KMS-11 (cell line): Measurements from ENCODE around the gene SASH1.
"Not testable (repeated sequence)": the region's sequence is repeated elsewhere in the genome, so short reads cannot be mapped to it uniquely, and the experiment has no call there.

ENCODE experiments used
- H2AFZ ChIP-seq: fragments of 200-600 bp; sonication (generic); 2 replicates; pipeline ENCODE4 v1.6.1; 2016; ENCODE audit warnings: antibody characterized with exemption, mixed run types, low read depth
- H3K27ac ChIP-seq: fragments of 200-600 bp; sonication (generic); 2 replicates; pipeline ENCODE4 v1.6.1; 2016; ENCODE audit warnings: mild to moderate bottlenecking, mixed run types
- H3K27me3 ChIP-seq: fragments of 200-600 bp; sonication (generic); 2 replicates; pipeline ENCODE4 v1.6.1; 2017; ENCODE audit warnings: mild to moderate bottlenecking, low read depth, mixed run types, moderate library complexity; ENCODE audit not compliant: insufficient read depth
- H3K36me3 ChIP-seq: fragments of 200-600 bp; sonication (generic); 2 replicates; pipeline ENCODE4 v1.6.1; 2017; ENCODE audit warnings: mild to moderate bottlenecking, mixed run types; ENCODE audit not compliant: insufficient read depth
- H3K4me1 ChIP-seq: fragments of 200-600 bp; sonication (generic); 2 replicates; pipeline ENCODE4 v1.6.1; 2016; ENCODE audit warnings: mild to moderate bottlenecking, low read depth, mixed run types; ENCODE audit not compliant: poor library complexity, severe bottlenecking
- H3K4me2 ChIP-seq: fragments of 200-600 bp; sonication (generic); 2 replicates; pipeline ENCODE4 v1.7.0; 2016; ENCODE audit warnings: mild to moderate bottlenecking, mixed run types
- H3K4me3 ChIP-seq: fragments of 200-600 bp; sonication (generic); IDR thresholded peaks from 2 replicates; pipeline ENCODE4 v1.6.1; 2017; ENCODE audit warnings: low read depth, low read length, mixed read lengths; ENCODE audit not compliant: insufficient read depth
- H3K79me2 ChIP-seq: fragments of 200-600 bp; sonication (generic); 2 replicates; pipeline ENCODE4 v1.6.1; 2016; ENCODE audit warnings: low read depth, mixed run types; ENCODE audit not compliant: insufficient read depth
- H3K9ac ChIP-seq: fragments of 200-600 bp; sonication (generic); 2 replicates; pipeline ENCODE4 v1.6.1; 2016; ENCODE audit warnings: mild to moderate bottlenecking, mixed run types
- H4K20me1 ChIP-seq: fragments of 200-600 bp; sonication (generic); 2 replicates; pipeline ENCODE4 v1.6.1; 2016; ENCODE audit warnings: mild to moderate bottlenecking, mixed run types; ENCODE audit not compliant: insufficient read depth
- CTCF ChIP-seq: fragments of 200-600 bp; sonication (generic); conservative IDR thresholded peaks from 2 replicates; pipeline ENCODE4 v1.6.1; 2017; ENCODE audit warnings: low read depth, mild to moderate bottlenecking, antibody characterized with exemption, low read length, moderate library complexity, mixed read lengths

SASH1 gene

DNA sequence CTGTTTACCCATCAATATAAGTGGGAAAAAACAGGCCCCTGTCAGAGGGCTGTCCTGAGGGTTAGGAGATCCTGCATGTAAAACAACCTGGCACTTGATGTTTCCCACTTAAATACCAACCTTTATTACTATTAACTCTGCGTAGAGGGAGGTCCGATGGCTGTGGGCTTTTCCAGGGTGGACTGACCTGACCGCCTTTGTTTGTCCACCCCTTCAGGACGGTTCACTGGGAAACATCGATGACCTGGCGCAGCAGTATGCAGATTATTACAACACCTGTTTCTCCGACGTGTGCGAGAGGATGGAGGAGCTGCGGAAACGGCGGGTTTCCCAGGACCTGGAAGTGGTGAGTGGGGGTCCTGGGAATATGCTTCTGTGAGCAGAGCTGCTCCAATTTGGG is 47.3 kb downstream of the SASH1 start:
- H3K36me3 ChIP-seq: no peaks in the 10 kb centered on the region
- TF ChIP-seq CTCF: no peak
- H3K27me3 ChIP-seq: no peaks in the 10 kb centered on the region
- H3K4me2 ChIP-seq: no peak overlapping the region
- H3K4me1 ChIP-seq: no peaks in the 10 kb centered on the region
- H3K9ac ChIP-seq: no peak overlapping the region
- no peaks in the 10 kb centered on the region for H3K79me2 ChIP-seq
- H4K20me1 ChIP-seq: no peaks in the 10 kb centered on the region
- H2AFZ ChIP-seq: no peak overlapping the region
- H3K4me3 ChIP-seq: no peak overlapping the region
- no peak overlapping the region for H3K27ac ChIP-seq

GRCh38 chr6:148392127-148392526 is 49.5 kb downstream of the SASH1 start:
- H3K36me3 ChIP-seq, H3K9ac ChIP-seq, H4K20me1 ChIP-seq, H3K27me3 ChIP-seq, H3K79me2 ChIP-seq, H3K4me2 ChIP-seq, H3K4me3 ChIP-seq, H3K27ac ChIP-seq, H2AFZ ChIP-seq, H3K4me1 ChIP-seq: not testable (repeated sequence)

- no peaks in the 10 kb centered on the region for H4K20me1 ChIP-seq
- no peaks in the 10 kb centered on the region for H3K4me1 ChIP-seq
- TF ChIP-seq CTCF: no peak
- no peak overlapping the region for H3K27ac ChIP-seq
- no peak overlapping the region for H3K9ac ChIP-seq
- H3K79me2 ChIP-seq: no peaks in the 10 kb centered on the region
- H3K27me3 ChIP-seq: no peaks in the 10 kb centered on the region
- H3K4me2 ChIP-seq: no peak overlapping the region
- H3K36me3 ChIP-seq: no peaks in the 10 kb centered on the region
- no peak overlapping the region for H3K4me3 ChIP-seq
- H2AFZ ChIP-seq: no peak overlapping the region
Measured at GRCh38 chr6:148392671-148393070, 50.0 kb downstream of the SASH1 start.

GRCh38 chr6:148395583-148396101 is 53.0 kb downstream of the SASH1 start:
- H3K4me3 ChIP-seq: no peak overlapping the region
- no peak overlapping the region for H3K27ac ChIP-seq
- TF ChIP-seq CTCF: no peak
- H2AFZ ChIP-seq: no peak overlapping the region
- no peak overlapping the region for H3K4me2 ChIP-seq
- H3K4me1 ChIP-seq: no peaks in the 10 kb centered on the region
- H3K9ac ChIP-seq: no peak overlapping the region
- no peaks in the 10 kb centered on the region for H3K27me3 ChIP-seq
- no peaks in the 10 kb centered on the region for H3K79me2 ChIP-seq
- H3K36me3 ChIP-seq: no peaks in the 10 kb centered on the region
- no peaks in the 10 kb centered on the region for H4K20me1 ChIP-seq

DNA sequence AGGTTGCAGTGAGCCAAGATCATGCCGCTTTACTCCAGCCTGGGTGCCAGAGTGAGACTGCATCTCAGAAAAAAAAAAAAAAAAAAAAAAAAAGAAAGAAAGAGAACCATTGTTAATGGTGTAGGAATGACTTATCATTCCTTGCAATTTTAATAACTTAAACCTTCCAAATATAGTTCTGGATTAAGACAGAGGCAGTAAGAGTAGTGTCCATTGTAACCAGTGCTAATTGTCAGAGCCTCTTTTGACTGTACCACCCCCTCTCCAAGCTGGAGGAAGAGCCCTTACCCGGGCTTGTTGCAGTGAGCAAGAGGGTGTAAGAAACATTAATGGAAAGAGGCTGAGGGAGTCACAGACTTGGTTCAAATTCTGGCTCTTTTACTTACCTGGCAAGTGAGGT is 53.8 kb downstream of the SASH1 start:
- Histone ChIP-seq H3K27ac (no peak overlapping the region), H3K9ac (no peak overlapping the region), H3K79me2 (no peaks in the 10 kb centered on the region), H3K4me1 (no peaks in the 10 kb centered on the region), H2AFZ (no peak overlapping the region), H4K20me1 (no peaks in the 10 kb centered on the region), H3K36me3 (no peaks in the 10 kb centered on the region), H3K4me3 (no peak overlapping the region), H3K4me2 (no peak overlapping the region), H3K27me3 (no peaks in the 10 kb centered on the region)
- no peak for TF ChIP-seq CTCF
